Measurements from ENCODE around the gene SLC7A1.

- TF ChIP-seq CTCF (IDR thresholded peaks at IDR 0.05; ENCODE audit: low read depth, low read length, missing input control), result no peak
- TF ChIP-seq ATF3 (IDR thresholded peaks at IDR 0.05), result no peak
- no peak for TF ChIP-seq FOXA1 (IDR thresholded peaks at IDR 0.05)
- no peak for TF ChIP-seq ZBTB33 (IDR thresholded peaks at IDR 0.05)
- no peak for TF ChIP-seq REST (IDR thresholded peaks at IDR 0.05)
Observed at GRCh38 chr13:29575098-29575497, 20.4 kb downstream of the SLC7A1 start.
